ENCODE measurements around the gene ARHGAP1. TPM values are rescaled to one million over a fixed set of nuclear protein-coding genes. Genes with fewer than 3 reads are reported as not detected.

Gene ARHGAP1
- total RNA-seq, 1 experiment from 2014 or later, result 8.6 TPM

DNA sequence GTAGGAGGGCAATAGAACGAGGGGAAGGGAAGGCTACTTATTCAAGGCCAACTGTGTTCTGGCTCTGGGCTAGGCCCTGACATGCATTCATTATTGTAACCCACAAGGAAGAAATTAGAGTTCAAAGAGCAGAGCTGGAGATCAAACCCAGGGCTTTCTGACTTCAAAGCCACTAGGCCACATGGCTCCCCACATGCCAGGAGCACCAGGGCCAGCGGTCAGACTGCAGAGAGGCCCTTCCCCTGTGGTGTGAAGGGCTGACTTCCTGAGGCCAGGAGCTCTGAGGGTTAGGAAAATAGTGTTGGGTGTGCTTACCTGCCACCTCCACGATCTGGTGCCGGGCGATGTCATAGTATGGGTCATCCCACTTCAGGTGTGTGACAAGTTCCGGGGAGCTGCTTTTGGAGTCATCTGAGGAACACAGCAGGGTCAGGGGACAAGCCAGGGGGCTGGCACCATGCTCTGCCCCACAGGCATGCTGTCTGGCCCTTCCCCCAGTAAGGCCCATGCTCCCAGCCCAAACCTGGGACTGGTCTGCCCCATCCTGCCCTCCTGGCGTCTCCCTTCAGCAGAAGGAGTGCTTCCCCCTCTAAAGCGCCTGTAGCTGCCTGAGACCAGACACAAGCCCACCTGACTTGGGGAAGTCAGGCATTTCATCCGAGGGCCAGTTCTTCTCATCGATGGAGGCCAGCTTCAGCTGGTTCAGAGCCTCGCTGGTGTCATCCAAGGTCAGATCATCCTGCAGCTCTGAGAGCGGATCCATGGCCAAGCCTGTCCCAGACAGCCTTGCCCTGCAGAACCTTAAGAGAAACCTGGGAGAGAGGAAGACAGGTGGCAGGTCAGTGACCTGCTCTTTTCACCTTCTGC is 4.8 kb downstream of the ARHGAP1 start:
- no peak for DNase-seq (ENCODE audit: extremely low read depth, low read depth)

DNA sequence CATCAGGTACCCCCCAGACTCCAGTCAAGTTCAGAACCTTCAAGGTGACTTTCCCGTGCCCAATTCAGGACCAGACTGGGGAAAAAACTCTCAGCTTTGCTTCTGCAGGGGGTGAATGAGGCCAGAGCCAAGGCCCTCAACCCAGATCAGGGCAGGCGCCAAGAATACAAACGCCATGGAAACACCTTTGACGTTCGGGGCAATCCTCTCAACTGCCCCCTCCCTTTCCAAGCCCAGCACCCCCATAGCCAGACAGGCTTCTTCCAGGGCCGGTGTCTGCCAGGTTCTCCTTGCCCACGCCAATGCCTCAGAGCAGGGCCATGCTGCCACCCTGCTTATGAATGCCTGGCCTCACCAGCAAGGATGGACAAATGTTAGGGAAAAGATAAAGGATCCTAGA is 5.8 kb downstream of the ARHGAP1 start:
- DNase-seq (ENCODE audit: extremely low read depth, low read depth), result no peak

DNA sequence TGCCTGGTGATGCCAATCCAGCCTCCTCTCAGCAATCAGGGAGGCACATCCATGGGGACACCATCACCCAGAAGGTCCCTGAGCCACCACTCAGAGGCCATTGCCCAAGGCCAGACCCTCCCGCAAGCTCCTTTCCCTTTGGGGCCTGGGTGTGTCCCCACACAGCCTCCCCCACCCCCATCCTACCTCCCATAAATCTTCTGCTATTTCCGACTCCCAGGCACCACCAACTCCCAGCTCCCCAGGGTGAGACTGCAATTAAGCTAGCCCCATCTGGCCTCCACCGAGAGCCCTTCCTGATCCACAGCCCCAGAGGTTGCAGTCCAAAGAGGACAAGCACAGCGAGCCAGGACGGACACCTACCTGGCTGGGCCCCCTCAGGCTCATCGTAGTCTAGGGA is 6.3 kb downstream of the ARHGAP1 start:
- no peak for DNase-seq (ENCODE audit: extremely low read depth, low read depth)

DNA sequence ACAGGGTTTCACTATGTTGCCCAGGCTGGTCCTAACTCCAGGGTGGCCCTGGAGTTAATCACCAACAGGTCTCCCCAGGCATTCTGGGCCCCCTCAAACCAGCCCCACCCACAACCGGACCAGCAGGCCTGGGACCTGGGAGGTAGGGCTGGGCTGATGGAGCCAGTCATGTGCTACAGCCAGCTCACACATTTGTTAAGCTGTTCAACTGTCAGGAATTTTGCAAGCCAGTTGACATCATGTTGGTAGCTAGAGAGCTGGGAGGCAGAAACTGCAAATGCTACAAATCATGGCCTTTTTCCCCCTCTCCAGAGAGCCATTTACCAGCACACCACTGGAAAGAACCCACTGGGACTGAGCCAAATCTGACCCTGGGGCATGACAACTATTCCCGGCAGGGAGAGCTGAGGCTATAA is 6.8 kb downstream of the ARHGAP1 start:
- no peak for DNase-seq (ENCODE audit: extremely low read depth, low read depth)

DNA sequence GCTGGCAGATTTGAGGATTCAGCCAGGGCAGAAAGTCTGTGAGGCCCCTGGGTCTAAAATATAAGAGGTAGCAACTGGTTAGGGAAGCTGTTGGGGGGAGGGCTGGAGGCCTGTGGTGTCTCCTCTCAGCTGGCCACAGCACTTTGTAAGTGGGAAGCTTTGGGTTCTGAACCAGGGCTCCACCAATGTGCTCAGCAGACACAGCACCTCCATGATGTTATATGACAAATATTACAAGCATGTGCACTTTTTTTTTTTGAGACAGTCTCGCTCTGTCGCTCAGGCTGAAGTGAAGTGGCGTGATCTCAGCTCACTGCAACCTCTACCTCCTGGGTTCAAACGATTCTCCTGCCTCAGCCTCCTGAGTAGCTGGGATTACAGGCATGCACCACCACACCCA is 8.0 kb downstream of the ARHGAP1 start:
- no peak for DNase-seq (ENCODE audit: extremely low read depth, low read depth)

DNA sequence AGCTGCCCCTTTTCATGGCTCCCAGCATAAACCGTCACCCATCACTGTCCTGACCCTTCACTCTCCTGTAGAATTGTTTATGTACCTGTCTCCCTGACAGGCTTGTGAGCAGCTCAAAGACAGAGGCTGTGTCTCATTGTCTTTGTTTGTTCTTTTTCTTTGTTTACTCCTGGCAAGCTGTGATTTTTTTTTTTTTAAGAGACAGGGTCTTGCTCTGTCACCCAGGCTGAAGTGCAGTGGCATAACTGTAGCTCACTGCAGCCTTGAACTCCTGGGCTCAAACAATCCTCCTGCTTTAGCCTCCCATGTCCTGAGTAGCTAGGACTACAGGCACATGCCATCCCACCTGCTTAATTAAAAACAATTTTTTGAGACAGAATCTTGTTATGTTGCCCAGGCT is 9.7 kb downstream of the ARHGAP1 start:
- no peak for DNase-seq (ENCODE audit: extremely low read depth, low read depth)

DNA sequence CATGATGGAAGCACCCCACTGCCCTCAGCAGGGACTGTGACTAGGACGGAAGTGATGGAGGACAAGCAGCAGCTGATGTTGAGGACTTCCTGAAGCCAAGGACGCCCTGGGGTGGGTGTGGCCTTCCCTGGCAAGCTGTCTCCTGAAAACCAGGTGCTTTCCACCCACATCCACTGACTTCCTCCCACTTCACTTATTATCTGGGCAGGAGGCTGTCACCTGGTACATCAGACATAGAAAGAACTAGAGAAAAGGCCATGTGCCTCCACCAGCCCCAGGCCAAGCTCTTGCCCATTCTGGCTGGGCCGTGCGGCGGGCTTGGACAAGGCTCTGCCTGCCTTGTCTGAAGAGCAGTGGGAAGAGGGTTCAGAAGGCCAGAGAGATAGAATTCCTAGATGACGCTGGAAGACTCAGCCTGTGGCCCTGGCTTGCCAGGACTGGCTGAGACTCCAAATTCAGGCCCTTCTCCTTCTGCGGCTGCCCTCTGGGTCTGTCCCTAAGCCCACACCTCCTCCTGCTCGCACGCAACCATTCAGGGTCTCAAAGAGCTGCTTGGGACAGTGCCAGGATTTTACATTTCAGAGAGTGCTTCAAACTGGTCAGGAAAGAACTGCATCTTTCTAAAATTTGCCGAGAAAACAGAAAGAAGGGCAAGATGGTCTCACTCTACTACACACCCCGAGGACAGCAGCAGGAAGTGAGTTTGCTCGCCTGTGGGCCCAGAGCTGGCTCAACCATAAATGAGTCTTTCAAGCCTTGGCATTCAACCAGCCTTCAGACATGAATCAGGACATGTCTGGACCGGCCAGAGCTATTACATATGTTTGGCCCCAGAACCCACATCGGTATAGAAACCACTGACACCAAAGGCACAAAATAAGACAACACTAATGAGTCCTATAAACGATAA is 13.3 kb downstream of the ARHGAP1 start:
- DNase-seq (ENCODE audit: extremely low read depth, low read depth), result no peak

DNA sequence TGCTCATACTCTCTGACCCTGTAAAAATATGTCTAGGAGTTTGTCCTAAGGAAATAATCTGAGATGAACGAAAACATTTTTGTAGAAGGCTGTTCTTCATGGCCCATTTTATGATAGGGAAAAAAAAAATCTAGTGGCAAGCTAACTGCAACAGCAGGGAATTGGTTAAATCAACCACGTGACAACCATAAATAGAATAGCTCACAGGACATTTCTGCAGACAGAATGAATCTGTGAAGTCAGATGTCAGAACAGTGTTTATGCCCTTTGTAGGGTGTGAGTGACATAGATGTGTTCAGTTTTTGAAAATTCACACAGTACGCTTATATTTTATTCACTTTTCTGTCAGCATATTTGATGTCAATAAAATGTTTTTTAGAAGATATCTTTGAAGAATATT is 16.1 kb downstream of the ARHGAP1 start:
- DNase-seq (ENCODE audit: extremely low read depth, low read depth), result no peak

DNA sequence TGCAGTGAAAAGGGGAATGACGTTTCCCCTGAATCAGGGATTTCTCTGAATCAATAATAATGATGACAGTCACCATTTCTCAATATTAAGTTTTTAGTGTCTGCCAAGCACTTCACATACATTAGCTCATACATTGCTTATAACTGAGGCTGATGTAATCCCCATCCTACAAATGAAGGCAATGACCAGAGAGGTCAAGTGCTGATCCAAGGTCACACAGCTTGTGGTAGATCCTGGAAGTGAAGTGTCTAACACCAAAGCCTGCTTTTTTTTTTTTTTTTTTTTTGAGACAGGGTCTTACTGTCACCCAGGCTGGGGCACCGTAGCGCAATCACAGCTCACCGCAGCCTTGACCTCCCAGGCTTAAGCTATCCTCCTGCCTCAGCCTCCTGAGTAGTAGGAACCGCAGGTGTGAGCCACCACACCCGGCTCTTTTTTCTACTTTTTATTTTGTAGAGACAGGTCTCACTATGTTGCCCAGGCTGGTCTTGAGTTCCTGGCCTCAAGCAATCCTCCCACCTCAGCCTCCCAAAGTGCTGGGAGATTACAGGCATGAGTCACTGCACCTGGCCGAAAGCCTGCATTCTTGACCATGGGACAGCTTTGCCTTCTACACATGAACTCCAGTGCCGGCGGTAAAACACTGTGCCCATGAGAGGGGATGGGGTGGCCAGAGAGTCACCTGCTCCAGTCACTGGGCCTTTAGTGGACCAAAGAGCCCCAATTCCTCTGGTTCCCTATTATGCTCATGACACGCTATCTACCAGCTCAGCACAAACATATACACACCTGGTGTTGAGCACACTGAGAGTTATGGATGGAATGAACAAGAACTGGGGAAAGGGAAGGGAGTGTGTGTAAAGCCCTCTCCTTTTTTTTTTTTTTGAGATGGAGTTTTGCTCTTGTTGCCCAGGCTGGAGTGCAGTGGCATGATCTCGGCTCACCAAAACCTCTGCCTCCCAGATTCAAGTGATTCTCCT is 17.4 kb downstream of the ARHGAP1 start:
- DNase-seq (ENCODE audit: extremely low read depth, low read depth), result no peak

DNA sequence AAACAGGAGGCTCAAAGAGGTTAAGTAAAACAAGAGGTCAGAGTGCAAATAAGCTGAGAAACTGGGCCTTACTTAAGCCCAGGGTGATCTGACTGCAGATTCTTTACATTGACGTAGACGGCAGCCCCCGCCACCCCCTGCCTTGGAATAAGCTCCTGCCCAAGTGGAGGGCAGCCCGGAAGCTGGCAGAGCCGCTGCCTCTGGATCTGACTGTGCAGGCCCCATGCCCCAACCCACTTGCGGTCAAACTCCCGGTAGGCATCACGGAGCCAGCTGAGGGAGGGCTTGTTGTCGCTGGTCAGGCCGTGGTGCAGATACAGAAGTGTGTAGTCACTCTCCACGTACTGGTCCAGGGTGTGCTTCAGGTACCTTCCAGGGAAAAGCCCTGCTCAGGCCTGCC is 18.6 kb downstream of the ARHGAP1 start:
- DNase-seq (ENCODE audit: extremely low read depth, low read depth), result no peak

DNA sequence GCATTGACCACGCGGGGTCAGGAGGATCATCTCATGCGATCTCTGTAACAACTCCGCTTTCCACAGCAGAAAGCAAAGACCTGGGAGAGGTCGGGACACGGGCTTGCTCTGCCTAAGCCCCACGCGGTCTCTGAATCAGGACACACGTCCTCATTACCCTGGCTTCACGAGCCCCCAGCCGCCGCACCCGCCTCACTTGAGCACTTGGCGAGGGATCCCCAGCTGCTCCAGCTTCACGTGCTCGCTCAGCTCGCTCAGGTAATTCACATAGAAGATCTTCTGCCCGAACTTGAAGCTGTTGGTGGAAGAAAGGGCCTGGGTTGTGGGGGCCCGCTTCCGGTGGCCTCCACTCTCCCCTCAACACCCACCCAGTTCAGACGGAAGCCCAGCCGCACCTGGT is 19.6 kb downstream of the ARHGAP1 start:
- no peak for DNase-seq (ENCODE audit: extremely low read depth, low read depth)

DNA sequence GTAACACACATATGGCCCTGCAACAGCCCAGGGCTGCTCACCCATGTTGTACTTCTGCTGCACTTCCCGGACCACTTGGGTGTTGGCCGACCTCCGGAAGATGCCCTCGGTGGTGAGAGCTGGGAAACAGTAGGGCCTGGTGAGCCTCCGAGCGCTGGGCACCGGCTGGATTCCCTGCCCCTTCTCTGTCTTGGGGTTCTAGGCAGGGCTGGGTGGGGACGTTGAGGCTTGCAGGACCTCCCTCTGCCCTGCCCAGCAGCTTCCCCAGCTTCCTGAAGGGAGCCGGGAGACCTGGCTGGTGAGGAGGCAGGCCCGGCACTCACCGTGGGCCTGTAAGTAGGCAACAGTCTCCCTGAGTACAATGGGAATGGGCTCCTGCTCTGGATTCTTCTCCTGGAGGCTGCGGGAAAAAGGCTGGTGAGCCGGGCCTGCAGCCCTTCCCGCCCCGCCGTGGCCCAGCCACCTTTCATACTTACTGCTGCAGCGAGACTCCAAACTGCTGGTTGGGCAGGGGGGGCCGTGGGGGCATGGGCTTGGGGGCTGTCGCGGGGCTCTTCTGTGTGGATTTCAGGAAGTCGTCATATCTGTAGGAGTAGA is 20.2 kb downstream of the ARHGAP1 start:
- DNase-seq (ENCODE audit: extremely low read depth, low read depth), result no peak

DNA sequence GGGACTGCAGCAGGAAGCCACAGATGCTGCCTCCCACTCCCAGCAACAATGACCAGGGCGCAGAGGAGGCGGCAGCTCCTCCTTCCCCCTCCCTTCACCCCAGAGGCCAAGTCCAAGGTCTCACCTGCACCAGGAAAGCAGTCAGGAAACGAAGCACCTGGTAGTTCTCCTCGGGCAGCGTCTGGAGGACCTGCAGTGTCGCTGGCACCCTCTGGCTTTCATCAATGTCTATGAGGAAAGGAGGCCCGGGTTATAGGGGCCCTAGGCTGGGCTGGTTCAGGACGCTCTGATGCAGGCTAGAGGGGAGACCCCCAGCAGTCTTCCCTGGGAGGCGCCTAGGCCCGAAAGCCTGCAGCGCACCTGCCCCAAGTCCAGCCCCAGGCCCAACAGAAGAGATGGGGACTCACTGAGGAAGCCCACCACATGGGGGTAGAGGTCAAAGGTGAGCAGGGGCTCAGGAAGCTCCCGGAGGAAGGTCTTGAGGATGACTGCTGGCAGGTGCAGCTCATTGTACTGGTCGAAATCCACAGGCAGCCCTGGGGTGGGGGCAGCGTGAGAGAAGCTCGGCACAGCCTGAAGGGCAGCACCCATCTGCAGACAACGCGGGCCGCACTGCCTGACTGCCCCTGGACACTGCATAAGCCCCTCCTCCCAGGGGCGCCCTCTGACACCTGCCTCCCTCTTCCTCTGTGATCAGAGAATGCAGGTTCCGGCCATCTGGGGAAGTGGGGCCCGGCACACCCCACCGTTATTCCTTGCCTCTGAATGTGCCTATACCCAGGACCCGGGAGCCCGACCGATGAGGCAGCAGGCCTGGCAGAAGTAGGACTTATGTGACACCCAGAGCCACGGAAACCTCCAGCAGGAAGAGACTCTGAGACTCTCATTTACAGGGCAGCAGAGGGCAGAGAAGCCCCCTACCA is 20.9 kb downstream of the ARHGAP1 start:
- no peak for DNase-seq (ENCODE audit: extremely low read depth, low read depth)

DNA sequence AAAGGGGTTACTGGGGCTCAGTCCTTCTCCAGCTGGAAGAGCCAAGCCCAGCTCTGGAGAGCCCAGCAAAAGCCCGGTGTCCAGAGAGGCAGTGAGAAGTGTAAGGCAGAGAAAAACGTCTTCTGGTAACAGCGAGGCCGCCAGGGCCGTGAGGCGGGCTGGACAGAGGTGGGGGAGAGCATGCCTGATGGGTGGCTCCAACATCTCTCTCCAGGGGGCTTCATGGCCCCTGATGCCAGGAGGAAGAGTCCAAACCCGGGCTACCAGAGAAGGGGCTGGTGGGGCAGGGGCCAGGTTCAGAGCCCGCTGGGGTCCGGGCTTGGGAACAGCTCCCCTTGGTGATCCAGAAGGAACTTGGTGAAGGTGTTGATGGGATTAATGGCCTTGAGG is 21.7 kb downstream of the ARHGAP1 start:
- no peak for DNase-seq (ENCODE audit: extremely low read depth, low read depth)

DNA sequence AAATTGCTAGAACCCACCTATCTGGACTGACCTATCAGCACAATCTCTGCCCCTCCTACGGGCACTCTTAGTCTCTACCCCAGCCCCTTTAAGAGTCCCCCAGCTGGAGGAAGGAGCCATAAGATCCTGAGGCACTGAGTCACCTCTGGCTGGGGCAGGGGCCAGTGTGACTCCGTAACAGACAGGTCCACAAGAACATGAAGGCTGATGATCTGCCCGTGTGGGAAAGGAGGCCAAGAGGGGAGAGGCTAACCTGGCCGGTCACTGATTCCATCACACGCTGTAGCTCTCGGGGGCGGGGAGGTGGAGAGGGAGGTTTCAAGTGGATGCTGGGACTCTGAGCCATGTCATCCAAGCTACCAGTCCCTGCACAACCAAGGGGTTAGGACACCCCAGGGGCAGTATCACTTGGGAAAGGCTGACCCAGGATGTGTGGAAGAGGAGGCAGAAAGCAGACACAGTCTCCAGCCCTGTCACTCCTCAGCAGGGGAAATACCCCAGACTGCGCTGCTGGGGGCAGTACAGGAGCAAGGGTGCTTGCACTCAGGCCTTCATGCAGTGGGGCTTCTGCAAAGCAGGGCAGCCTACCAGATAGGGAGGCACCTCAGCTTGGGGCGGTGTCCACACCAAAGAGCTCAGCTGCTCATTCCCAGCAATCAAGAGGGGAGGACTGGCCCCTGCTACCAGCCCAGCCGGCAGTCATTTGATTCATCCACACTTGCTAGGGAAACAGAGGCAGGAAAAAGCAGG is 22.3 kb downstream of the ARHGAP1 start:
- no peak for DNase-seq (ENCODE audit: extremely low read depth, low read depth)

DNA sequence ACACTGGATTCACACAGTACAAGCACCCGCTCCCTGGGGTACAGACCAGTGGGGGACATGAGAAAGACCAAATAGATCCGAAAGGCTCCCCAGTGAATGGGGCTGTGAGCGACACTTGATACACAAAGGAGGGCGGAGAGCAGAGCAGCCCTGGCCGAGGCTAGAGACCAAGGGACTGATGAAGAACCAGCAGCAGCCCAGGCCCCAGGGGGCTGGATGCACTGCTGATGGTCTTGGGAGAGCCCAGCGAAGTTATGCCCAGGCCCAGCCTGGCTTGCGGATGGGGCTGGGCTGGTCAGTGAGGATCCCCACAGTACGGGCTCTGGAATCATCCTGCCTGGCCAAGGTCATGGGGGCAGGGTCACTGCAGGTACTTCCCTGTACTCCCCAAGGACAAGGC is 23.2 kb downstream of the ARHGAP1 start:
- DNase-seq (ENCODE audit: extremely low read depth, low read depth), result no peak

DNA sequence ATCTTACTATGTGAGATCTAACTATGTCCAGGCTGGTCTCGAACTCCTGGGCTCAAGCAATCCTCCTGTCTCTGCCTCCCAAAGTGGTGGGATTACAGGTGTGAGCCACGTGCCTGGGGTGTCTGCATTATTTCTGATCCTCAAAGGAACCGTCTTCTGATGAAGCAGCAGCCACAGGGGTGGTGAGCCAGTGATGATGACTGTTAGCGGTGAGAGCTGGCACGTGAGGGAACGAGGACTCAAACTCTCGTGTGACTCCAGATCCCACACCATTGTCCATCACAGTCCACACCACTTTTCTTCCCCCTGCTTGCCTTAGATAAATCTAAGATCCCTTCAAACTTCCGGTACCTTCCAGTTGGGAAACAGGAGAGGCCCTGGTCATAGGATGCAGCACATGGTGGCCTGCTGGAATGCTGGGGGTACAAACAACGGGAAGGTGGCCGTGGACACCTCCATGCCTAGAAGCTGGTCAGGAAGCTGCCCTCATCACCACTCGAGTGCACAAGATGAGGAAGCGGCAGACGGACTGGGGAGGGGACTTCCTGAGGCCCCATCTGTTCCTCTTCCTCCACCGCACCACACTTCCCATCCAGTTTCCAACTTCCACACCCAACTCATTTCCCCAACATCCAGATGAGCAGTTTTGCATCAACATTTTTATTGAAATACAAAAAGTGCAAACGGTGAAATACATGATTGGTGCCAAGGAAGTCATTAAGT is 23.8 kb downstream of the ARHGAP1 start:
- DNase-seq (ENCODE audit: extremely low read depth, low read depth), result no peak

DNA sequence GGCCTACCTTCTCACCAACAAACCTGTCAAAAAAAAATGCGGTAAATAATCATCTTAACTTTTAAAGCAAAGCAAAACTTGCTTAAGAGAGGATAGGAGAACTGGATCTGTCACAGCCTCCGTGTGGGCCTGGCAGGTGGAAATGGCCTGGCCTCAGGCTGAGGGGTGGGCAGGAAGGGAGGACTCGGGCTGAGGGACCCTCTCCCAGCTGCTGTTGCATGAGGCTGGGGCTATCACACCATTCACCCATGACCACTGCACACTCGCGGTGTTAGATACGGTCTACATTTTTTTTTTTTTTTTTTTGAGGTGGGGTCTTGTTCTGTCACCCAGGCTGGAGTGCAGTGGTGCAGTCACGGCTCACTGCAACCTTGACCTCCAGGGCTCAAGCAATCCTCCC is 24.5 kb downstream of the ARHGAP1 start:
- no peak for DNase-seq (ENCODE audit: extremely low read depth, low read depth)
